ENCODE data around the gene TEKTIP1.

DNA sequence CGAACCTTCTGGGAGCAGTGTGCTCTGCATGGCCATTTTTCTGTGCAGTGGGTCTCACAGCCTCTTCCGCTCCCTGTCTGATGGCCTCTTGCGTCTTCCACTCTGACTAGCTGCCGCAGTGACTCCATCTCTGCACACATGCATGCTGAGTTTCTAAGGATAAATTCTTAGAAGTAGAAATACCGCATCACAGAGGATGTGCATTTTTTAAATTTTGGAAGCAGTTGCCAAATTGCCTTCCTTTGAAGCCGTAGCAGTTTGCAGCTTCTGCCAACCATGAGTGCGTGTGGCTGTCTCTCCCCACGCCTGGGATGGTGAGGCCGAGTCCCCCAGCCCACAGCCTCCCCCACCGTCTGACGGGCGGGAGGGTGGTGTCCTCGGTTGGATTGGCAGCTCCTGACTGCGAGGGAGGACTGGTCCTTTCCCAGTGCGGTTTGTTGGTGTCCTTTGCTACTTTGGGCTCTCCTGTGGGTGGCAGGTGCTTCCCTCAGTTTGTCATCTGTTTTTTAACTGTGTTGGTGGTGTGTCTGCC, 23.0 kb upstream of the TEKTIP1 start:
- TF ChIP-seq, protein P1, sequence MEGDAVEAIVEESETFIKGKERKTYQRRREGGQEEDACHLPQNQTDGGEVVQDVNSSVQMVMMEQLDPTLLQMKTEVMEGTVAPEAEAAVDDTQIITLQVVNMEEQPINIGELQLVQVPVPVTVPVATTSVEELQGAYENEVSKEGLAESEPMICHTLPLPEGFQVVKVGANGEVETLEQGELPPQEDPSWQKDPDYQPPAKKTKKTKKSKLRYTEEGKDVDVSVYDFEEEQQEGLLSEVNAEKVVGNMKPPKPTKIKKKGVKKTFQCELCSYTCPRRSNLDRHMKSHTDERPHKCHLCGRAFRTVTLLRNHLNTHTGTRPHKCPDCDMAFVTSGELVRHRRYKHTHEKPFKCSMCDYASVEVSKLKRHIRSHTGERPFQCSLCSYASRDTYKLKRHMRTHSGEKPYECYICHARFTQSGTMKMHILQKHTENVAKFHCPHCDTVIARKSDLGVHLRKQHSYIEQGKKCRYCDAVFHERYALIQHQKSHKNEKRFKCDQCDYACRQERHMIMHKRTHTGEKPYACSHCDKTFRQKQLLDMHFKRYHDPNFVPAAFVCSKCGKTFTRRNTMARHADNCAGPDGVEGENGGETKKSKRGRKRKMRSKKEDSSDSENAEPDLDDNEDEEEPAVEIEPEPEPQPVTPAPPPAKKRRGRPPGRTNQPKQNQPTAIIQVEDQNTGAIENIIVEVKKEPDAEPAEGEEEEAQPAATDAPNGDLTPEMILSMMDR (IDR thresholded peaks at IDR 0.05), result no peak
- no peak for TF ChIP-seq POLR2A (IDR thresholded peaks at IDR 0.05)
